Esophagus squamous epithelium (tissue), 5 donors: Measurements from ENCODE around the gene DENND2A. TPM values are rescaled to one million over a fixed set of nuclear protein-coding genes. Genes with fewer than 3 reads are reported as not detected.
"Not testable (repeated sequence)": the region's sequence is repeated elsewhere in the genome, so short reads cannot be mapped to it uniquely, and the experiment has no call there.

Source experiments
- DNase-seq: peaks from one replicate; lab custom pipeline; 2025; lab: John Stamatoyannopoulos, UW
- H3K27ac ChIP-seq, 4 donors: fragments of 200-600 bp; sonication (generic); one replicate each; pipeline ENCODE4 v1.5.1; 2016 to 2019; ENCODE audit warnings: mild to moderate bottlenecking in 1 of 4
- H3K27me3 ChIP-seq, 4 donors: fragments of 200-600 bp; sonication (generic); 1 replicate in 3 of 4; 2 replicates in 1 of 4; pipeline versions ENCODE4 v1.5.1 to v1.6.0; 2017 to 2021; ENCODE audit warnings: antibody characterized with exemption in 1 of 4
- H3K36me3 ChIP-seq, 3 donors: fragments of 200-600 bp; sonication (generic); one replicate each; pipeline ENCODE4 v1.5.1; 2016 to 2019
- H3K4me1 ChIP-seq, 3 donors: fragments of 200-600 bp; sonication (generic); one replicate each; pipeline ENCODE4 v1.5.1; 2017 to 2019
- H3K4me3 ChIP-seq, 4 donors: fragments of 200-600 bp; sonication (generic); 1 replicate in 3 of 4; 2 replicates in 1 of 4; pipeline ENCODE4 v1.5.1; 2016 to 2019; ENCODE audit warnings: mild to moderate bottlenecking in 2 of 4, moderate library complexity in 1 of 4
- H3K9me3 ChIP-seq, 3 donors: fragments of 200-600 bp; sonication (generic); one replicate each; pipeline ENCODE4 v1.5.1; 2016 to 2019
- CTCF ChIP-seq, 6 experiments: fragments of 450-650 bp in 4 of 6; fragments of 200-600 bp in 2 of 6; sonication (generic) in 2 of 6; IDR thresholded peaks; one replicate each; pipeline ENCODE4 v1.5.1; 2016 to 2019; ENCODE audit warnings: antibody characterized with exemption in 6 of 6, mild to moderate bottlenecking in 4 of 6, moderate library complexity in 4 of 6
- POLR2A ChIP-seq, 4 donors: fragments of 450-650 bp; IDR thresholded peaks; one replicate each; pipeline ENCODE4 v1.6.1; 2017; ENCODE audit warnings: antibody characterized with exemption in 4 of 4, mild to moderate bottlenecking in 4 of 4, moderate library complexity in 3 of 4
- WGBS, 2 donors: methylation state at CpG; one replicate each; pipeline ENCODE4 v1.1.5; 2018; 5-methylcytosine and 5-hydroxymethylcytosine counted together
- intact Hi-C: fragments of 100-400 bp; cut with DNase I; formaldehyde crosslinking; loops from one replicate; pipeline ENCODE4 v1.15.0; 2022
- total RNA-seq, 4 donors: library from RNA; depleted of rRNA; stranded (reverse); fragments of >200 nt; gene quantifications; one replicate each; pipeline ENCODE4 v1.1.0, GENCODE V29; 2016
- donor health status: DM: yes; HTN: yes; CAD: no.

Gene DENND2A
- total RNA-seq, 4 donors from 2014 or later: 0.92 to 11.1 (median 1.9) TPM

DNA sequence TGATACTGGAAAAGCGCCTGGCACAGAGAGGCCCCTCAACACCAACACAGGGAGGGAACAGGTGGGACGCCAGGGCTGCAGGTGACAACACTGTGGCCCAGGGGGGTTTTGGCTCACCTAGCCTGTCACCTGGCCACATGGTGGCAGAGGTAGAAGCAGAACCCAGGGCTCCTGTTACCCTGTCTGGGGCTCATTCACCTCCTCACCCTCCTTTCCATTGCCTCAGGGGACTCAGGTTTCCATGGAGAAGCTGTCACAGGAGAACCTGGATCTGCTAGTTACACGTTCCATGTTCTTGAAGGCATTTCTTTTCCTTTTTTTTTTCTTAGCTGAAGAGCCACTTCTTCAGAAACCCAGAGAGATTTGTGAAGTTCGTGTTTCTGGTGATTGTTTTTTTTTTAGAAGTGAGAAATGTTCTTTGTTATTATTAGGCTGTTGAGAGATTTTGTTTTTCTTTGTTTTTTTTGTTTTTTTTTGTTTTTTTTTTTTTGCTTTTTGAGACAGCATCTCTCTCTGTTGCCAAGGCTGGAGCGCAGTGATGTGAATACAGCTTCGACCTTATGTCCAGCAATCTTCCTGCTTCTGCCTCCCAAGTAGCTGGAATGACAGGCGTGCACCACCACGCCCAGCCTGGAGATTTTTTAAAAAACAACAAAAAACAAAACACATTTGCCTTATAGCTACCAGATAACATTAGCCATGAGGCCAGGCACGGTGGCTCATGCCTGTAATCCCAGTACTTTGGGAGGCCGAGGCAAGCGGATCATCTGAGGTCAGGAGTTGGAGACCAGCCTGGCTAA, 16.0 kb downstream of the DENND2A start:
- TF ChIP-seq POLR2A (IDR thresholded peaks at IDR 0.05) (no peak), CTCF (IDR thresholded peaks at IDR 0.05) (no peak)
- no peaks in the 10 kb centered on the region for H3K27me3 ChIP-seq
- WGBS, 2 donors: 72 to 76% methylated on average over 8 to 11 of the region's 11 CpGs
- H3K4me1 ChIP-seq: peaks cover 0 to 48% (median 24%) of the 10 kb centered on the region in 3 donors
- peak overlapping the region in 3 of 4 donors; percentile 32 to 69 (median 55) for H3K27ac ChIP-seq
- DNase-seq: no peak
- no peaks in the 10 kb centered on the region for H3K36me3 ChIP-seq
- H3K4me3 ChIP-seq: no peak overlapping the region
- H3K9me3 ChIP-seq: no peaks in the 10 kb centered on the region
- intact Hi-C loops: no loop called here

GRCh38 chr7:140623980-140624379, 16.6 kb downstream of the DENND2A start:
- 80 to 85% methylated on average over 5 of the region's 6 CpGs for WGBS, 2 donors
- H3K36me3 ChIP-seq: no peaks in the 10 kb centered on the region
- peaks cover 0 to 48% (median 24%) of the 10 kb centered on the region in 3 donors for H3K4me1 ChIP-seq
- TF ChIP-seq CTCF (IDR thresholded peaks at IDR 0.05) (no peak), POLR2A (IDR thresholded peaks at IDR 0.05) (no peak)
- no peaks in the 10 kb centered on the region for H3K27me3 ChIP-seq
- no peak for DNase-seq
- H3K4me3 ChIP-seq: no peak overlapping the region
- no peaks in the 10 kb centered on the region for H3K9me3 ChIP-seq
- H3K27ac ChIP-seq: peak overlapping the region in 3 of 4 donors; percentile 32 to 55 (median 45)
- intact Hi-C loops: no loop called here

- Histone ChIP-seq H3K4me3 (no peak overlapping the region), H3K27ac (no peak overlapping the region), H3K4me1 (peaks cover 0 to 29% (median 9%) of the 10 kb centered on the region in 3 donors), H3K36me3 (no peaks in the 10 kb centered on the region), H3K9me3 (no peaks in the 10 kb centered on the region), H3K27me3 (no peaks in the 10 kb centered on the region)
- DNase-seq: no peak
- TF ChIP-seq POLR2A (IDR thresholded peaks at IDR 0.05) (no peak), CTCF (IDR thresholded peaks at IDR 0.05) (no peak)
- WGBS, 2 donors: 26 to 32% methylated on average over 7 of the region's 7 CpGs
- intact Hi-C loops: no loop called here
Measured at GRCh38 chr7:140621401-140622021, 19.1 kb downstream of the DENND2A start.

DNA sequence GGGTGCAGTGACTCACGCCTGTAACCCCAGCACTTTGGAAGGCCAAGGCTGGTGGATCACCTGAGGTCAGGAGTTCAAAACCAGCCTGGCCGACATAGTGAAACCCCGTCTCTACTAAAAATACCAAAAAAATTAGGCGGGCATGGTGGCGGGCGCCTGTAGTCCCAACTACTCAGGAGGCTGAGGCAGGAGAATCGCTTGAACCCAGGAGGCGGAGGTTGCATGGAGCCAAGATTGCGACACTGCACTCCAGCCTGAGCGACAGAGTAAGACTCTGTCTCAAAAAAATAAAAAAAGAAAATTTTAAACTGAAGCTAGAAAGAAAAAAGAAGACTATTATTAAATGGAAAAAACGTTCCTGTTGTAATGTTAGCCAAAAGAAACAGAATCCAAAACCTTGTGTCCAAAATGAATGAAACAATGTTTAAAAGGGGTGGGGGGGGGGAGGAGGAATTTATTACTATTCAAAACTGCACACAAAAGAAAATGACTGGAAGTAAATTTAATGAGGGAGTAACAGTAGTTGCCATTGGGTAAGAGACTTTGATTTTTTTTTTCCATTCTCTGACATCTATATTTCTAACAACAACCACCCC, 20.6 kb downstream of the DENND2A start:
- H3K36me3 ChIP-seq, intact Hi-C loops, DNase-seq, H3K9me3 ChIP-seq, H3K27ac ChIP-seq, H3K4me3 ChIP-seq, H3K27me3 ChIP-seq: not testable (repeated sequence)
- peaks cover 0 to 23% (median 4%) of the 10 kb centered on the region in 3 donors for H3K4me1 ChIP-seq
- 84 to 90% methylated on average over 10 to 11 of the region's 11 CpGs for WGBS, 2 donors

DNA sequence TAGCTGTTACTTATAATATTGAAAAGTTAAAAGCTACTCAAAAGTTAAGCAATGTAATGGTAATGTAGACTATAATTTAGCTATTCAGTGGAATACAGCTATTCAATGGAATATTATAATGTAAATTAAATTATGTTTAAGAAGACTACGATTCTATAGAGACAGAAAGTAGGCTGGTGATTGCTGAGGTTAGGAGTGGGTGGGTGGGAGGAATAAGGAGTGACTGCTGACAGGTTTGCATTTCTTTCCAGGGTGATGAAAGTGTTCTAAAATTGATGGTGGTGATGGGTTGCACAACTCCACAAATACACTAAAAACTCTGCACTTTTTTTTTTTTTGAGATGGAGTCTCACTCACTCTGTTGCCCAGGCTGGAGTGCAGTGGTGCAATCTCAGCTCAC, 21.4 kb downstream of the DENND2A start:
- WGBS, 2 donors: 74 to 94% methylated on average over 1 of the region's 1 CpG
- Histone ChIP-seq H3K9me3 (no peaks in the 10 kb centered on the region), H3K4me1 (peaks cover 0 to 19% (median 0%) of the 10 kb centered on the region in 3 donors), H3K27ac (no peak overlapping the region), H3K4me3 (no peak overlapping the region), H3K27me3 (no peaks in the 10 kb centered on the region), H3K36me3 (no peaks in the 10 kb centered on the region)
- DNase-seq: no peak
- intact Hi-C loops: no loop called here
- TF ChIP-seq POLR2A (IDR thresholded peaks at IDR 0.05): no peak
- TF ChIP-seq CTCF (IDR thresholded peaks at IDR 0.05): no peak
